Sigmoid colon (tissue), 3 donors: ENCODE results near the gene THUMPD1.
"Not testable (repeated sequence)": the region's sequence is repeated elsewhere in the genome, so short reads cannot be mapped to it uniquely, and the experiment has no call there.

ENCODE experiments used
- CTCF ChIP-seq, 4 experiments: fragments of 450-650 bp in 3 of 4; fragments of 200-600 bp in 1 of 4; IDR thresholded peaks; one replicate each; pipeline ENCODE4 v1.5.1; 2016 to 2019; ENCODE audit warnings: antibody characterized with exemption in 4 of 4, mild to moderate bottlenecking in 3 of 4, moderate library complexity in 2 of 4
- POLR2A ChIP-seq, 2 donors: fragments of 450-650 bp; IDR thresholded peaks; one replicate each; pipeline ENCODE4 v1.6.1; 2016; ENCODE audit warnings: antibody characterized with exemption in 2 of 2, mild to moderate bottlenecking in 2 of 2, moderate library complexity in 2 of 2

DNA sequence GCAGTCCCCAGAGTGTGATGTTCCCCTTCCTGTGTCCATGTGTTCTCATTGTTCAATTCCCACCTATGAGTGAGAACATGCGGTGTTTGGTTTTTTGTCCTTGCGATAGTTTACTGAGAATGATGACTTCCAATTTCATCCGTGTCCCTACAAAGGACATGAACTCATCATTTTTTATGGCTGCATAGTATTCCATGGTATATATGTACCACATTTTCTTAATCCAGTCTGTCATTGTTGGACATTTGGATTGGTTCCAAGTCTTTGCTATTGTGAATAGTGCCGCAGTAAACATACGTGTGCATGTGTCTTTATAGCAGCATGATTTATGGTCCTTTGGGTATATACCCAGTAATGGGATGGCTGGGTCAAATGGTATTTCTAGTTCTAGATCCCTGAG, 14.2 kb upstream of the THUMPD1 start:
- not testable (repeated sequence) for TF ChIP-seq POLR2A, CTCF (IDR thresholded peaks at IDR 0.05)
